H9 (cell line): ENCODE data around the gene IDI2. TPM values are rescaled to one million over a fixed set of nuclear protein-coding genes. Genes with fewer than 3 reads are reported as not detected.

ENCODE experiments used
- DNase-seq: peaks from one replicate; pipeline ENCODE4 v3.0.0-alpha.2; 2017
- H2AFZ ChIP-seq: one replicate; pipeline ENCODE4 v1.6.1; 2013; ENCODE audit warnings: mild to moderate bottlenecking, low read length, control low read depth, moderate library complexity
- H2AK5ac ChIP-seq: 2 replicates; pipeline ENCODE4 v1.6.1; 2013; ENCODE audit warnings: low read length, control low read depth, mixed read lengths; ENCODE audit not compliant: insufficient read length
- H2BK120ac ChIP-seq: one replicate; pipeline ENCODE4 v1.6.1; 2013; ENCODE audit warnings: low read depth, mild to moderate bottlenecking, low read length, control low read depth, inconsistent platforms; ENCODE audit not compliant: poor library complexity, severe bottlenecking
- H2BK12ac ChIP-seq: 2 replicates; pipeline ENCODE4 v1.6.1; 2013; ENCODE audit warnings: low read length, control low read depth, mixed read lengths, low read depth; ENCODE audit not compliant: insufficient read length
- H2BK15ac ChIP-seq: 2 replicates; pipeline ENCODE4 v1.6.1; 2013; ENCODE audit warnings: low read depth, low read length, control low read depth
- H2BK20ac ChIP-seq: one replicate; pipeline ENCODE4 v1.6.1; 2013; ENCODE audit warnings: low read depth, mild to moderate bottlenecking, low read length, control low read depth, inconsistent platforms; ENCODE audit not compliant: poor library complexity, severe bottlenecking
- H2BK5ac ChIP-seq: 2 replicates; pipeline ENCODE4 v1.6.1; 2013; ENCODE audit warnings: low read length, control low read depth, mixed read lengths; ENCODE audit not compliant: insufficient read length
- H3K14ac ChIP-seq: 2 replicates; pipeline ENCODE4 v1.6.1; 2013; ENCODE audit warnings: low read length, control low read depth; ENCODE audit not compliant: insufficient read depth
- H3K18ac ChIP-seq: 2 replicates; pipeline ENCODE4 v1.6.1; 2013; ENCODE audit warnings: low read depth, mild to moderate bottlenecking, mixed read lengths, low read length, control low read depth; ENCODE audit not compliant: insufficient read length
- H3K23ac ChIP-seq: 2 replicates; pipeline ENCODE4 v1.6.1; 2013; ENCODE audit warnings: low read length, control low read depth, mixed read lengths, low read depth; ENCODE audit not compliant: insufficient read length
- H3K23me2 ChIP-seq: 2 replicates; pipeline ENCODE4 v1.6.1; 2013; ENCODE audit warnings: low read depth, mild to moderate bottlenecking, mixed read lengths, low read length, control low read depth; ENCODE audit not compliant: insufficient read length, poor library complexity, severe bottlenecking
- H3K27ac ChIP-seq: 2 replicates; pipeline ENCODE4 v1.5.1; 2013; ENCODE audit warnings: low read length, control low read depth, mixed read lengths, low read depth; ENCODE audit not compliant: insufficient read length
- H3K27me3 ChIP-seq: 2 replicates; pipeline ENCODE4 v1.6.1; 2013; ENCODE audit warnings: low read length, control low read depth, inconsistent platforms; ENCODE audit not compliant: insufficient read depth
- H3K4ac ChIP-seq: 2 replicates; pipeline ENCODE4 v1.6.1; 2013; ENCODE audit warnings: low read depth, mild to moderate bottlenecking, control low read depth, inconsistent platforms, low read length, moderate library complexity
- H3K4me1 ChIP-seq: 2 replicates; pipeline ENCODE4 v1.6.1; 2013; ENCODE audit warnings: low read length, control low read depth, inconsistent platforms; ENCODE audit not compliant: insufficient read depth
- H3K4me2 ChIP-seq: 2 replicates; pipeline ENCODE4 v1.6.1; 2013; ENCODE audit warnings: low read length, control low read depth, mixed read lengths; ENCODE audit not compliant: insufficient read length, insufficient read depth
- H3K56ac ChIP-seq: 2 replicates; pipeline ENCODE4 v1.6.1; 2013; ENCODE audit warnings: low read depth, mild to moderate bottlenecking, mixed read lengths, low read length, control low read depth; ENCODE audit not compliant: insufficient read length
- H3K79me1 ChIP-seq: 2 replicates; pipeline ENCODE4 v1.6.1; 2013; ENCODE audit warnings: low read depth, mild to moderate bottlenecking, moderate library complexity, low read length, control low read depth, inconsistent platforms; ENCODE audit not compliant: insufficient read depth, poor library complexity, severe bottlenecking
- H3K79me2 ChIP-seq: 2 replicates; pipeline ENCODE4 v1.6.1; 2013; ENCODE audit warnings: low read length, control low read depth, inconsistent platforms; ENCODE audit not compliant: insufficient read depth
- H3K9ac ChIP-seq: 2 replicates; pipeline ENCODE4 v1.6.1; 2013; ENCODE audit warnings: low read length, control low read depth, mixed read lengths; ENCODE audit not compliant: insufficient read length; ENCODE audit errors: extremely low read depth
- H3K9me3 ChIP-seq: one replicate; pipeline ENCODE4 v1.6.1; 2013; ENCODE audit warnings: low read depth, low read length, inconsistent platforms; ENCODE audit not compliant: control insufficient read depth
- H3T11ph ChIP-seq: one replicate; pipeline ENCODE4 v1.6.1; 2013; ENCODE audit warnings: mild to moderate bottlenecking, low read length, control low read depth, inconsistent platforms
- H4K20me1 ChIP-seq: one replicate; pipeline ENCODE4 v1.6.1; 2013; ENCODE audit not compliant: control insufficient read depth, insufficient read length, insufficient read depth
- H4K5ac ChIP-seq: 2 replicates; pipeline ENCODE4 v1.6.1; 2013; ENCODE audit warnings: low read depth, mild to moderate bottlenecking, mixed read lengths, low read length, control low read depth; ENCODE audit not compliant: insufficient read length
- H4K8ac ChIP-seq: replicated peaks from 2 replicates; pipeline ENCODE4 v1.6.1; 2013; ENCODE audit warnings: low read length, control low read depth, mixed read lengths, low read depth; ENCODE audit not compliant: insufficient read length
- H4K91ac ChIP-seq: 2 replicates; pipeline ENCODE4 v1.6.1; 2013; ENCODE audit warnings: low read depth, mild to moderate bottlenecking, moderate library complexity, mixed read lengths, low read length, control low read depth; ENCODE audit not compliant: insufficient read length
- H3K27ac Mint-ChIP-seq, 3 experiments: 2 replicates in 2 of 3; 3 replicates in 1 of 3; pipeline ENCODE4 v1.8.0; 2020 to 2021; ENCODE audit warnings: mixed read lengths in 3 of 3, mild to moderate bottlenecking in 1 of 3, moderate library complexity in 1 of 3
- H3K27me3 Mint-ChIP-seq: 2 replicates; pipeline ENCODE4 v1.8.0; 2021; ENCODE audit warnings: low read depth, mild to moderate bottlenecking, moderate library complexity, mixed read lengths
- H3K36me3 Mint-ChIP-seq, 3 experiments: 2 replicates in 2 of 3; 3 replicates in 1 of 3; pipeline ENCODE4 v1.8.0; 2020 to 2021; ENCODE audit warnings: low read depth in 3 of 3, mixed read lengths in 3 of 3; ENCODE audit not compliant: insufficient read depth in 1 of 3
- H3K4me1 Mint-ChIP-seq, 2 experiments: 2 replicates each; pipeline ENCODE4 v1.8.0; 2020; ENCODE audit warnings: mixed read lengths in 2 of 2
- H3K4me3 Mint-ChIP-seq, 2 experiments: 2 replicates in 1 of 2; 3 replicates in 1 of 2; pipeline ENCODE4 v1.8.0; 2020 to 2021; ENCODE audit warnings: mild to moderate bottlenecking in 2 of 2, mixed read lengths in 2 of 2, moderate library complexity in 1 of 2
- H3K9me3 Mint-ChIP-seq, 2 experiments: 2 replicates in 1 of 2; 3 replicates in 1 of 2; pipeline ENCODE4 v1.8.0; 2020; ENCODE audit warnings: mild to moderate bottlenecking in 2 of 2, mixed read lengths in 2 of 2, moderate library complexity in 1 of 2
- WGBS: extraction: QIAGEN DNeasy Blood & Tissue Kit; methylation state at CpG from one replicate; pipeline ENCODE4 v1.1.7; 2013; ENCODE audit warnings: missing lambda C conversion rate, low lambda C conversion rate, mixed read lengths; ENCODE audit not compliant: insufficient read length; ENCODE audit errors: extremely low coverage; 5-methylcytosine and 5-hydroxymethylcytosine counted together
- total RNA-seq: library from RNA; stranded (reverse); gene quantifications from 2 replicates; pipeline ENCODE4 v1.2.1, GENCODE V29; 2021
- TF ChIP-seq, protein P1 (sequence below): fragments of 200-600 bp; sonication (generic); conservative IDR thresholded peaks from 3 replicates; pipeline ENCODE4 v1.8.0; 2021; ENCODE audit warnings: antibody characterized with exemption, mild to moderate bottlenecking

Gene IDI2
- total RNA-seq, 1 experiment from 2014 or later = not detected

DNA sequence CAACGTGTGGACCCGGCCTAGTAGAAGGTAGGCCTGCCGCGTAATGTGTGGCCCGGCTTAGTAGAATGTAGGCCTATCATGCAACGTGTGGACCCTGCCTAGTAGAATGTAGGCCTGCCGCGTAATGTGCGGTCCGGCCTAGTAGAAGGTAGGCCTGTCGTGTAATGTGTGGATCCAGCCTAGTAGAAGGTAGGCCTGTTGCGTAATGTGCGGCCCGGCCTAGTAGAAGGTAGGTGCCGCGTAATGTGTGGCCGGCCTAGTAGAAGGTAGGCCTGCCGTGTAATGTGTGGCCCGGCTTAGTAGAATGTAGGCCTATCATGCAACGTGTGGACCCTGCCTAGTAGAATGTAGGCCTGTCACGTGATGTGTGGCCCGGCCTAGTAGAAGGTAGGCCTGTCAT is 49.3 kb downstream of the IDI2 start:
- Histone ChIP-seq H3K23ac (no peak overlapping the region), H3K4me2 (no peak overlapping the region), H3K27ac (no peak overlapping the region), H4K8ac (no peak overlapping the region), H3K79me2 (no peaks in the 10 kb centered on the region), H3K56ac (no peak overlapping the region), H3K9ac (no peak overlapping the region), H3K27me3 (no peaks in the 10 kb centered on the region), H2AK5ac (no peak overlapping the region), H2BK15ac (no peak overlapping the region), H3K14ac (no peak overlapping the region), H3K23me2 (no peaks in the 10 kb centered on the region), H4K91ac (no peak overlapping the region), H4K20me1 (no peaks in the 10 kb centered on the region), H3T11ph (no peak overlapping the region), H2BK12ac (no peak overlapping the region), H2BK20ac (no peak overlapping the region), H3K18ac (no peak overlapping the region), H3K4ac (no peak overlapping the region), H2BK5ac (no peak overlapping the region), H2BK120ac (no peak overlapping the region), H2AFZ (no peak overlapping the region), H3K9me3 (peaks cover 27% of the 10 kb centered on the region), H3K4me1 (no peaks in the 10 kb centered on the region), H3K79me1 (no peaks in the 10 kb centered on the region), H4K5ac (no peak overlapping the region)
- no peak for DNase-seq
- TF ChIP-seq, protein P1, sequence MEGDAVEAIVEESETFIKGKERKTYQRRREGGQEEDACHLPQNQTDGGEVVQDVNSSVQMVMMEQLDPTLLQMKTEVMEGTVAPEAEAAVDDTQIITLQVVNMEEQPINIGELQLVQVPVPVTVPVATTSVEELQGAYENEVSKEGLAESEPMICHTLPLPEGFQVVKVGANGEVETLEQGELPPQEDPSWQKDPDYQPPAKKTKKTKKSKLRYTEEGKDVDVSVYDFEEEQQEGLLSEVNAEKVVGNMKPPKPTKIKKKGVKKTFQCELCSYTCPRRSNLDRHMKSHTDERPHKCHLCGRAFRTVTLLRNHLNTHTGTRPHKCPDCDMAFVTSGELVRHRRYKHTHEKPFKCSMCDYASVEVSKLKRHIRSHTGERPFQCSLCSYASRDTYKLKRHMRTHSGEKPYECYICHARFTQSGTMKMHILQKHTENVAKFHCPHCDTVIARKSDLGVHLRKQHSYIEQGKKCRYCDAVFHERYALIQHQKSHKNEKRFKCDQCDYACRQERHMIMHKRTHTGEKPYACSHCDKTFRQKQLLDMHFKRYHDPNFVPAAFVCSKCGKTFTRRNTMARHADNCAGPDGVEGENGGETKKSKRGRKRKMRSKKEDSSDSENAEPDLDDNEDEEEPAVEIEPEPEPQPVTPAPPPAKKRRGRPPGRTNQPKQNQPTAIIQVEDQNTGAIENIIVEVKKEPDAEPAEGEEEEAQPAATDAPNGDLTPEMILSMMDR = no peak
- peaks cover 10 to 18% of the 10 kb centered on the region in 2 experiments for H3K4me1 Mint-ChIP-seq
- H3K4me3 Mint-ChIP-seq = no peak overlapping the region
- H3K27me3 Mint-ChIP-seq = peaks cover 2% of the 10 kb centered on the region
- H3K9me3 Mint-ChIP-seq = peaks cover 32 to 40% of the 10 kb centered on the region in 2 experiments
- WGBS = no CpG with 5 or more reads among the region's 22 CpGs
- no peak overlapping the region for H3K27ac Mint-ChIP-seq
- H3K36me3 Mint-ChIP-seq = peaks cover 22 to 38% (median 28%) of the 10 kb centered on the region in 3 experiments
